ENCODE results near the gene TMEM33.

Gene TMEM33

DNA sequence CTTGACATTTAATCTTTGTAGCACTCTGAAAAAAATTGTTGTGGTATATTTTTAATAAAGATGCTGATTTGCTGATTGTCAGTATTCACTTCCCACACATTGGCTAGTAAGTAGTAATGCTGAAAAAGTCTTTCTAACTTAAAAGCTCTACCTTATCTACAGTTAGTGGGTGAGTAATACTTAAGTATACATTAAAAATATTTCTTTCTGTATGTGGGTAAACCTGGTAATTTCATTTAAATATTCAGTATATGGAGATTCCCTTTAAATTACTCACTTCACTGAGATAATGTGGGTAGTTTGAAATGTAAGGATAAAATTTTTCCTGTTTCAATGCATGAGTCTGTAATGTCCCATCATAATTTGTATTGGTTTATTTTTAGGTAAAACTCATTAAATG lies 5.6 kb downstream of the TMEM33 start:
- no peak for DNase-seq

- no peak for DNase-seq
Observed at GRCh38 chr4:41943506-41943905, 8.3 kb downstream of the TMEM33 start.

DNA sequence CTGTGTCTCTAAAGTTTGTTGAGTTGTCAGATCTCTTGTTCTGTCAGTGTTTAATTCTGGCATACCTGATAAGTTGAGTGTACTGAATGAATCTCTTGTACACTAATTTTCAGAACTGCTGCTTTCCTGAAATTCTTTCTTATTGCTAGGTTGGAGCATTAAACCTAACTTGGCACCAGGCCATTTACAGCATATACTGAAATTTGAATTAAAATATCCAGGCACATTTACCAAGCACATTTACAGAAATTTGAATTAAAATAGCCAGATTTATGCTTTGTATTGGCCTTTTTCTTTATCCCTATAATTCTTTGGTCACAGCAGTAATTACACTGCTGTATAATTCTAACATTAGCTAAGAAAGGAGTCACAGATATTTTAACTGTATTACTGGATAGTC lies 8.9 kb downstream of the TMEM33 start:
- no peak for DNase-seq

- DNase-seq, result no peak
Observed at GRCh38 chr4:41949531-41949930, 14.3 kb downstream of the TMEM33 start.

GRCh38 chr4:41957634-41958033 lies 22.4 kb downstream of the TMEM33 start:
- no peak for DNase-seq

- no peak for DNase-seq
Observed at GRCh38 chr4:41963105-41963504, 27.9 kb downstream of the TMEM33 start.

DNA sequence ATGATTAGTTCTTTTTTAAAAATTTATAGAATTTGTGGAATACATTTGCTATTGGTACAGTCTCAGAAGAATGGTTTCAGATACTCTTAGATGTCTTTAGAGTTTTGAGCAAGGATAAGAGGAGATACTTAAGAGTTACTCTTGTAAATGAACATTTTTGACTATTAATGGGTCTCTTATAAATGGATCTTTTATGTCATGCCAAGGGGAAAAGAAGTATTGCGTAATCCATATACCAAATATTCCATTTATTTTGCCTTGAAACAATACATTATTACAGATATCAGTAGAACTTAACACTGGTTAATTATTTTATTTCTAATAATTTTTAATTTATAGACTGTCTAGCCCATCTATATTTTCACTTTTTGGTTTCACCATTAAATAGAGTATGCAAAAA lies 29.2 kb downstream of the TMEM33 start:
- no peak for DNase-seq

- no peak for DNase-seq
Observed at GRCh38 chr4:41967392-41967791, 32.2 kb downstream of the TMEM33 start.

DNA sequence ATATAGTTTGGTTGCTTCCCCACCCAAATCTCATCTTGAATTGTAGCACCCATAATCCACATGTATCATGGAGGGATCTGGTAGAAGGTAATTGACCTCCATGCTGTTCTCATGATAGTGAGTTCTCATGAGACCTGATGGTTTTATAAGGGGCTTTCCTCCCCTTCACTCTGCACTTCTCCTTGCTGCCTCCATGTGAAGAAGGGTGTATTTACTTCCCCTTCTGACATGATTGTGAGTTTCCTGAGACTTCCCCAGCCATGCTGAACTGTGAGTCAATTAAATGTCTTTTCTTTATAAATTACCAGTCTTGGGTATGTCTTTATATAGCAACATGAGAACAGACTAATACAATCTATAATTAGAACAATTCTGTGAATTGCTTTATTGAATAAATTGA lies 34.4 kb downstream of the TMEM33 start:
- DNase-seq, result no peak

GRCh38 chr4:41975341-41975740 lies 40.1 kb downstream of the TMEM33 start:
- no peak for DNase-seq

GRCh38 chr4:41976775-41977516 lies 41.7 kb downstream of the TMEM33 start:
- no peak for DNase-seq

GRCh38 chr4:41977709-41978108 lies 42.5 kb downstream of the TMEM33 start:
- no peak for DNase-seq

GRCh38 chr4:41981456-41981855 lies 46.2 kb downstream of the TMEM33 start, which contains the start of gene DCAF4L1:
TSS of gene DCAF4L1 (plus strand) at chr4:41981756. CDS start at chr4:41981793, 37 bp downstream.
- DNase-seq, result no peak

- DNase-seq, result no peak
Observed at GRCh38 chr4:41982716-41983115, 47.5 kb downstream of the TMEM33 start.

DNA sequence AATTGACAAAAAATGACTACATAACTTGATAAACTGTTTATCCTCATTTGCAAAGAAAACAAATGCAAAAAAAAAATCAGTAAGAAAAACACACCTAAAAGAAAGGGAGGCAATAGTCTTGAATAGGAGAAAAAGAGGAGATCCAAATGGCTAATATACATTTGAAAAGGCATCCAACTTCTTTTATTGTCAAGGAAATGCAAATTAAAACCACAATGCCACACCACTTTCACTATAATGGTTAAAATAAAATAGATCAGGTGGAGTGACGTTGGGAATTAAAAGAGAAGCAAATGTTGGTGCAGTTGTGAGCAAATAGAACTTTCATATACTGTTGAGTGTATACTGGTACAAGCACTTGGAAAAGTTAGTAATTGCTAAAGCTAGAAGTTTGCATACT lies 49.9 kb downstream of the TMEM33 start:
- DNase-seq, result no peak

DNA sequence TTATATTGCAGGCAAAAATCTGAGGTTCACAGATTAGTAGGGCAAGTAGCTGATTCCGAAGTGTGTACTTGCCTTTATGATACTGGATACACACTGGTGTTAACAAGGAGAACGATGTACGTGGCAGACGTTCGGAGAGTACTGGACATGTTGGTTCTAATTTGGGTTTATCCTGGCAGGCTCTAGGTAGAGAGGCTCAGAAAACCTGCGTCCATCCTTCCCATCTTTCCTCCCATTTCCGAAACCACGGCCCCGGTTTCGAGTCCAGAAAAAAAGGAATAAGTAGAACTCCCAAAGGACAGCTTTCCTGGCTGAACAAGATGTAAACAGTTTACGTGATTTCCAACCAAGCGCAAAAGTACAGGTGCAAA lies 54.8 kb downstream of the TMEM33 start:
- no peak for DNase-seq

GRCh38 chr4:41990365-41991111 lies 55.3 kb downstream of the TMEM33 start, which contains the start of gene SLC30A9:
TSS of gene SLC30A9 (plus strand) at chr4:41990530. CDS start at chr4:41990652, 122 bp downstream.
- peak; percentile 53 for DNase-seq

- DNase-seq, result no peak
Observed at GRCh38 chr4:41991916-41992767, 56.9 kb downstream of the TMEM33 start.

DNA sequence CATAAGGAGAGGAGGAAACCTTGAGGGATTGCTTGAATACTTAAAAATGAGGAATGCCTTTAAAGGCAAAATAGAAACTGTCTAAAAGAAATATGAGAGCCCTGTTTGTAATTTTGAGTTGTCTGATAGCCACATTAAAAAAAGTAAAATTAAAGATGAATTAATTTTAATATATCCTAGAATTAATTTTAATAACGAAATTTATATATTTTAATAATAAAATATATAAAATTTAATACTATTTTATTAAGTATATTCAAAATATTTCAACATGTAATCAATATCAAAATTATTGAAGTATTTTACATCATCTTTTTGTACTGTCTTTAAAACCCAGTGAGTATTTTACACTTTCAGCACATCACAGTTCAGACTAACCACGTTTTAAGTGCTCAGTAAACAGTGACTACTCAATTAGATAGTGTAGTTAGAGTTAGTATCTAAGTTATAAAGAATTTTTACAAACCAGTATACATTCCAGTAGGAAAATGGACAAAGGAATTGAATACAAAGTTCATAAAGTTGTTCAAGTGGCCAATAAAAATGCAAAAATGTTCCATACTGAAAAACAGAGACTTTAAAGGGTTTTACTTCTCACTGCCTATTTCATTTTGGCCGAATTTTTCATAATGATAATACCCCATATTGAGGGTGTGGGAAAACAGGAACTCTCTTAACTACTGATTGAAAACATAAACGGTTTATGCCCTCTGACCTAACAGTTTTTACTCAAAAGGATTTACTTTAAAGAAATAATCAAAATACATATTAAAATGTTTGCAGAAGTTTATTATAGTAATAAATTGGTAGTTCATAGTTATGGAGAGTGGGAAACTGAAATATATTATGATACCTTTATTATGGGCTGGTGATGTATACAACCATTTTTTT lies 58.0 kb downstream of the TMEM33 start:
- no peak for DNase-seq

- no peak for DNase-seq
Observed at GRCh38 chr4:41994461-41994985, 59.3 kb downstream of the TMEM33 start.

DNA sequence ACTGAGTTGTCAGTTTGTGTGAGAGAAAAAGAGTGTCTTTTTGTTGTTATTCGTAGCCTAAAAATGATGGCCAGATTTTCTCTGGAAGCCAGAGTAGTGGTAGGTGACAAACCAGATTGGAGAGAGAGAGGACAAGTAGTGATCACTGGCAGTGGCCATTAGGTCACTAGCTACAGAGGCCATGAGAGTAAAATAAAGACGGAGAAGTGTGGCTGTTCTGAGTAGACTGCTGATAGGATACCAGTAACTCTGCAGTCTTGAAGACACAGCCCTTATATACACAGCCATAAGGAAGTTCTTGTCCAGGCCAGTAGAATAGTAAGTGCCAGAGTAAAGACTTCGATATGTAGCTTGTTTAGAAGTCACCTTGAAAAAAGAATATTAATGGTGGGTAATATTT lies 62.8 kb downstream of the TMEM33 start:
- no peak for DNase-seq

DNA sequence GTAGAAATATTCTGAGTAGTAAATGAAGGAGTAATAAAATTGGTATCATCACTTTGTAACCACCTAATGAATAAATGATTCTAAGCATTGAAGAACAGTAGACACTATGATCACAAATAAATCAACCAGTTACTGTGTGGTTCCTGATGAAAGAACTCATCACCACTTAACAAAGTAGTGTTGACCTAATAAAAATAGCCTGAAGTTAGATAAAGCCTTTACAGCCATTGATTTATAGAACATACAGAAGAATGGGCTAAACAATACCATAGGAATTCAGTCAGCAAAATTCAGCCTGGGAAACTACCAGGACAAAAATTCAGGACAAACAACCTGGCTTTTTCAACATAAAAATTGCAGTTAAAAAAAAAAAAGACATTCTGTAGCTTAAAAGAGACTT lies 64.1 kb downstream of the TMEM33 start:
- DNase-seq, result no peak
